ENCODE data around the gene PRKCI. TPM values are rescaled to one million over a fixed set of nuclear protein-coding genes. Genes with fewer than 3 reads are reported as not detected.

PRKCI gene
- total RNA-seq (10 to 100 TPM in 5 of 6 donors, 1 to 10 TPM in 1; 7.7 to 14.2 (median 10.7) TPM), polyA plus RNA-seq (1 to 10 TPM; 3.5 to 8.1 TPM)

DNA sequence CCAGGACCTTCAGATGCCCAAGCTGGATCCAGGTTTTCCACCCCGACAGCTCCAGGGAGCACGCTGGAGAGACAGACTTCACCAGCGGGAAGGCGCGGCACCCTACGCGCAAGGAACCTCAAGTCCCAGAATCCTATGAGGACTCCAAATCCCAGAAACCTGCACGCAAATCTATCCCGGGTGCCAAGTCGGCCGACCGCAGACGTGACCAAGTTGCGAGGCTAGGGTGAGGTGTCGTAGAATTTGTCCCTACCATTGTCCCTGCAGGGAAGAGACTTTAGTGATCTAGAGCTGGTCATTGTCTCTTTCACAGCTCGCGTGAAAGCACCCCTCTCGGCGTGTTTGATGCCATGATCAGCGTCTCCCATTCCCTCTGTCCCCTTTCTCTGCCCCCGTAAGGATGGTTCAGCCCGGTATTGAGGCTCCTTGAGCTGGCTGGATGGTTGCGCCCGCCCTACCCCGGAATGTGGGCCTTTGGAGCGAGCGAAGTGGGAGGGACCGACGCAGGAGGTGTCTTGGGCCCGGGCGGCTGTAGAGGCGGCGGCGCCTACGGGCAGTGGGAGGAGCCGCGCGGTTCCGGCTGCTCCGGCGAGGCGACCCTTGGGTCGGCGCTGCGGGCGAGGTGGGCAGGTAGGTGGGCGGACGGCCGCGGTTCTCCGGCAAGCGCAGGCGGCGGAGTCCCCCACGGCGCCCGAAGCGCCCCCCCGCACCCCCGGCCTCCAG lies at the start of gene PRKCI:
Gene PRKCI (plus strand): TSS at position 501 of the 723 bp plus-strand sequence. CDS start 246 bp downstream, outside the sequence.
- ATAC-seq (peak; percentile 98 to 99 (median 98)), DNase-seq (peak; percentile 91 to 97 (median 94)), FAIRE-seq (no peak)
- Histone ChIP-seq H3K36me3 (no peaks in the 10 kb centered on the region), H3K9me3 (no peaks in the 10 kb centered on the region), H3K4me3 (peak within 1 kb of the TSS; percentile 74 to 93 (median 78)), H3K4me1 (peaks cover 0 to 2% (median 0%) of the 10 kb centered on the region in 3 donors), H3K27ac (peak within 1 kb of the TSS; percentile 89 to 95 (median 92)), H3K27me3 (no peaks in the 10 kb centered on the region)
- WGBS, 2 donors: 0% methylated on average over 50 to 60 of the region's 60 CpGs
- TF ChIP-seq, protein P1, sequence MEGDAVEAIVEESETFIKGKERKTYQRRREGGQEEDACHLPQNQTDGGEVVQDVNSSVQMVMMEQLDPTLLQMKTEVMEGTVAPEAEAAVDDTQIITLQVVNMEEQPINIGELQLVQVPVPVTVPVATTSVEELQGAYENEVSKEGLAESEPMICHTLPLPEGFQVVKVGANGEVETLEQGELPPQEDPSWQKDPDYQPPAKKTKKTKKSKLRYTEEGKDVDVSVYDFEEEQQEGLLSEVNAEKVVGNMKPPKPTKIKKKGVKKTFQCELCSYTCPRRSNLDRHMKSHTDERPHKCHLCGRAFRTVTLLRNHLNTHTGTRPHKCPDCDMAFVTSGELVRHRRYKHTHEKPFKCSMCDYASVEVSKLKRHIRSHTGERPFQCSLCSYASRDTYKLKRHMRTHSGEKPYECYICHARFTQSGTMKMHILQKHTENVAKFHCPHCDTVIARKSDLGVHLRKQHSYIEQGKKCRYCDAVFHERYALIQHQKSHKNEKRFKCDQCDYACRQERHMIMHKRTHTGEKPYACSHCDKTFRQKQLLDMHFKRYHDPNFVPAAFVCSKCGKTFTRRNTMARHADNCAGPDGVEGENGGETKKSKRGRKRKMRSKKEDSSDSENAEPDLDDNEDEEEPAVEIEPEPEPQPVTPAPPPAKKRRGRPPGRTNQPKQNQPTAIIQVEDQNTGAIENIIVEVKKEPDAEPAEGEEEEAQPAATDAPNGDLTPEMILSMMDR (IDR thresholded peaks at IDR 0.05): no peak
- intact Hi-C loops (cut with DNase I): no loop called here

DNA sequence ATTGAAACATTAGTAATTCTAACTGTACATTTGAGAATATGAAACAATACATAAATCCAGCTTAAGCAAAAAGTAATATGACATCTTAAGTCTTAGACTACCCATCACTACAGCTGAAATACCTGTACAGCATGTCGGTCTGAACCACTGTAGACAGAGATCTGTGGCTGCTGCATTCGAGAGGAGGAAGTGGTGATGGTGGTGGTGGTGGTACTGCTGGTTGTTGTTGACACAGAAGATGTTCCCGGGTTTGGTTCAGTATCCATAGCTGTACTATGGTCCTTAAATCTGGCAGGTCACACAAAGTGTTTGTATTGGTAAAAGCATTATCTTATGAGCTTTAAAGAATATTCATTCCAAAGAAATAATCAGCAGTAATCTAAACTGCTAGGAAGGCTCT lies 43.6 kb upstream of the PRKCI start:
- peaks cover 16 to 18% (median 16%) of the 10 kb centered on the region in 3 donors for H3K4me1 ChIP-seq
- no peaks in the 10 kb centered on the region for H3K27me3 ChIP-seq
- H3K36me3 ChIP-seq: peaks cover 0 to 34% (median 4%) of the 10 kb centered on the region in 3 donors
- TF ChIP-seq, protein P1 (IDR thresholded peaks at IDR 0.05): no peak
- no peak overlapping the region for H3K4me3 ChIP-seq
- FAIRE-seq (no peak), ATAC-seq (no peak), DNase-seq (no peak)
- intact Hi-C loops (cut with DNase I): no loop called here
- H3K27ac ChIP-seq: no peak overlapping the region
- 76 to 81% methylated on average over 3 of the region's 3 CpGs for WGBS, 2 donors
- H3K9me3 ChIP-seq: no peaks in the 10 kb centered on the region

DNA sequence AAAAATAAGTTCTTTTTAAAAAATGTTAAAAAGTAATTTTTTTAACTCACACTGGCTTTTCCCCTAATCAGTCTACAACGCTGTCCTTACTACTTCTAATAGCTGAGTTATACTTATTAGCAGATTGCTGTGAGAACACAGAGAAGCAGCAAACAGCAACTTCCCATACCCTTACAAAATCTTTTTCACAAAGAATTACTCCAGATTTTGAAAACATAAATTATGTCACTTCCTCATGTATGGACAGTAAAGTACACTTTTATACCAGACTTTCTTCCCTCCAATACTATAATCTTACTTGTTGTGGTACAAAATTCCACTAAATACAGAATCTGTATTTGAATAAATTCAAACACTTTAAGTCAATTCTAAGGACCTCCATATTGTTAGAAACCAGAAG lies 42.8 kb upstream of the PRKCI start:
- Histone ChIP-seq H3K4me3 (peak overlapping the region in 2 of 4 donors; percentile 64 to 91), H3K9me3 (no peaks in the 10 kb centered on the region), H3K36me3 (peaks cover 0 to 32% (median 4%) of the 10 kb centered on the region in 3 donors), H3K27ac (peak overlapping the region in 1 of 4 donors; percentile 89), H3K27me3 (no peaks in the 10 kb centered on the region), H3K4me1 (peaks cover 16 to 18% (median 16%) of the 10 kb centered on the region in 3 donors)
- no peak for DNase-seq
- TF ChIP-seq, protein P1 (IDR thresholded peaks at IDR 0.05): no peak
- no peak for ATAC-seq
- intact Hi-C loops (cut with DNase I): no loop called here
- no peak for FAIRE-seq
- 21 to 33% methylated on average over 1 of the region's 1 CpG for WGBS, 2 donors

DNA sequence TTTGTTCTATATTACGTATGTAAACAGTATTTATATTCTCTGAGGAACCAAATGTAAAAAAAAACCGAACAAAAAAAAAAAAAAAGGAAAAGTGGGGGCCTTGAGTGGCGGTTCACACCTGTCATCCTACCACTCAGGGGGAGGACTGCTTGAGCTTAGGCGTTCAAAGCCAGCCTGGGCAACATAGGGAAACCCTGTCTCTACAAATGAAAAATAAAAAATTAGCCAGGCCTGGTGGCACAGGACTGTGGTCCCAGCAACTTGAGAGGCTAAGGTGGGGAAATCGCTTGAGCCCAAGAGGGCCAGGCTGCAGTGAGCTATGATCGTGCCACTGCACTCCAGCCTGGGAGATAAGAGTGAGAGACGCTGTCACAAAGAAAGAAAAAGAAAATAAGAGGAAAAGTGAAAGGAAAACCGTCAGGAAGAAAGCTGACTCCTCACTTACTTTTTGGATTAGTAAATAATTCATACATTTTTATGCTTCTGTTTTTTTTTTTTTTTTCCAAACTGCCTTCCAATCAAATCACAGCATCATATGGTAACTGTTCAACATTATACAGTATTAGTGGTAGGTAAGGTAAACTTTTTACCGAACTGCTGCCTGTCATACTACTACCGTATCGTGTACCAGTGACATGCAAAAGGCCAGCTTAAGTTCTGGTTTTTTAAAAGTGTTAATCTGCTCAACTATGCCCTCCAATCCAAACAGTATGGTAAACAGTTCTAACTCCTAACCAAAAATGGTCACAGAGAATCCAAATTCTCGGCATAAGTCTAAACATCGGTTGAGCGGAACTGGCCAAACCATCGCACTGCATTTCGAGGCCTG lies 41.9 kb upstream of the PRKCI start:
- DNase-seq: no peak
- WGBS, 2 donors: 4 to 6% methylated on average over 16 of the region's 16 CpGs
- intact Hi-C loops (cut with DNase I): no loop called here
- Histone ChIP-seq H3K27me3 (no peaks in the 10 kb centered on the region), H3K4me3 (peak overlapping the region; percentile 64 to 97 (median 90)), H3K4me1 (peaks cover 16 to 18% (median 16%) of the 10 kb centered on the region in 3 donors), H3K9me3 (no peaks in the 10 kb centered on the region), H3K27ac (peak overlapping the region; percentile 89 to 97 (median 96)), H3K36me3 (peaks cover 0 to 27% (median 4%) of the 10 kb centered on the region in 3 donors)
- ATAC-seq: peak; percentile 14 to 47 (median 30)
- no peak for FAIRE-seq
- TF ChIP-seq, protein P1 (IDR thresholded peaks at IDR 0.05): no peak
